Activated CD8-positive, alpha-beta T cell treated with anti-CD3 and anti-CD28 coated beads, Interleukin-2, amount 10 ng/mL, durations not matched to agents 7 days and 5 days (primary cell): ENCODE results near the gene MRGPRD. TPM values are rescaled to one million over a fixed set of nuclear protein-coding genes. Genes with fewer than 3 reads are reported as not detected.
A peak's percentile ranks its signal among the peaks of the same experiment; 100 is the strongest.

Experiments
- ATAC-seq: fragments of 150-1000 bp; cut with Tn5 transposase; one replicate; pipeline ENCODE4 v1.10.0; 2021; ENCODE audit warnings: moderate library complexity
- CTCF ChIA-PET: fragments of 350-600 bp; sonication (Branson Sonifier 250); formaldehyde crosslinking; loops from one replicate; lab custom pipeline; 2021; ENCODE audit warnings: antibody characterized with exemption; lab: Charles Lee
- POLR2A ChIA-PET: fragments of 350-600 bp; sonication (Branson Sonifier 250); formaldehyde crosslinking; loops from one replicate; lab custom pipeline; 2021; ENCODE audit warnings: antibody characterized with exemption; lab: Charles Lee
- DNase-seq: peaks from one replicate; pipeline ENCODE4 v3.0.0-alpha.2; 2020
- H3K27ac Mint-ChIP-seq: one replicate; pipeline ENCODE4 v1.8.0; 2021; ENCODE audit warnings: mild to moderate bottlenecking, mixed read lengths
- H3K27me3 Mint-ChIP-seq: one replicate; pipeline ENCODE4 v1.8.0; 2021; ENCODE audit warnings: low read depth, mixed read lengths
- H3K36me3 Mint-ChIP-seq: one replicate; pipeline ENCODE4 v1.8.0; 2021; ENCODE audit warnings: low read depth, mixed read lengths
- H3K4me1 Mint-ChIP-seq: one replicate; pipeline ENCODE4 v1.8.0; 2021; ENCODE audit warnings: low read depth, mixed read lengths
- H3K4me3 Mint-ChIP-seq: one replicate; pipeline ENCODE4 v1.8.0; 2021; ENCODE audit warnings: mild to moderate bottlenecking, mixed read lengths
- H3K9me3 Mint-ChIP-seq: one replicate; pipeline ENCODE4 v1.8.0; 2022; ENCODE audit warnings: mixed read lengths; ENCODE audit not compliant: insufficient read depth
- total RNA-seq, 2 experiments: library from RNA; stranded (reverse); gene quantifications; one replicate each; pipeline ENCODE4 v1.2.3, GENCODE V29; 2021

Gene MRGPRD
- total RNA-seq, 2 experiments from 2014 or later = not detected

DNA sequence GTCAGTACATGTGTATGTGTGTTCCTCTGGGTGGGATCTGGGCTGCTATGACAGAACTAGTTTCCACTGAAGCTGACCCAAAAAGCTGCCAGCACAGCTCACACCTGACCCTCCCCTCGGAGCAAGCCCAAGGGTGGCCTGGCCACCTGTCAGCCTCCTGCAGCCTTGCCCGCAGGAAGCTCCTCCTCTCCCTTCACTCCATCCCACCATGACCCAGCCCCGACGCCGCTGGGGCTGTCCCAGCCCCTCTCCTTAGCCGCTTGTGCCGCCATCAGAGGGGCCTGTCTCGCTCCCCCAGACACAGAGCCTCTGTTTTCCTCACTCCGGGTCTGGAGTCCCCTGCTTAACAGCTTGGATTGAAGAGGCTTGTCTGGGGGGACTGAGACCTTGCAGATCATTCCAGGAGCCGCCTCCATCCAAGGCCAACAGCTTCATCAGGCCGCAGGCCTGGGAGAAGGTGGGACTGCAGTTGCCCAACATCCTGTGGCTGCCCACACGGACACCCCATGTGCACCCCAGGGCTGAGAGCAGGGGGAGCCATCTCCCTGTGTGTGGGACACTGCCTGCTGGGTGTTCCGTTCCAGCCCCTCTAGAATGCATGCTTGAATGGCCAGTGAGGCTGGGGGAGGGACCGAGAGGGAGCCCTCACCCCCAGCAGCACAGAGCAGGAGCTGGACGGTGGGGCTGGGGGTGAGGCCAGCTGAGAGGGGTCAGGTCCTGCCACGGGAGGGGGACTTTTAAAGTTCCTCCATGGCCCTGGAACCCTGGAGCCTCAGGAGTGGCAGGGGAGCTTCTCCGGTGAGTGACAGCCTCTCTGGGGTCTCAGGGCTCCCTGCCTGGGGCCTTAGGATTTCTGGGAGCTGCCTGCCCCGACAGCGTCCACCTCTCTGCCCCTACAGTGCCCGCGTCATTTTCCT is 31.6 kb upstream of the MRGPRD start:
- Mint-ChIP-seq H3K4me1 (peaks cover 2% of the 10 kb centered on the region), H3K36me3 (no peaks in the 10 kb centered on the region), H3K9me3 (no peaks in the 10 kb centered on the region), H3K27me3 (peaks cover 24% of the 10 kb centered on the region), H3K27ac (no peak overlapping the region), H3K4me3 (no peak overlapping the region)
- ATAC-seq (no peak), DNase-seq (no peak)
- ChIA-PET CTCF (no interaction called here), POLR2A (no interaction called here)

DNA sequence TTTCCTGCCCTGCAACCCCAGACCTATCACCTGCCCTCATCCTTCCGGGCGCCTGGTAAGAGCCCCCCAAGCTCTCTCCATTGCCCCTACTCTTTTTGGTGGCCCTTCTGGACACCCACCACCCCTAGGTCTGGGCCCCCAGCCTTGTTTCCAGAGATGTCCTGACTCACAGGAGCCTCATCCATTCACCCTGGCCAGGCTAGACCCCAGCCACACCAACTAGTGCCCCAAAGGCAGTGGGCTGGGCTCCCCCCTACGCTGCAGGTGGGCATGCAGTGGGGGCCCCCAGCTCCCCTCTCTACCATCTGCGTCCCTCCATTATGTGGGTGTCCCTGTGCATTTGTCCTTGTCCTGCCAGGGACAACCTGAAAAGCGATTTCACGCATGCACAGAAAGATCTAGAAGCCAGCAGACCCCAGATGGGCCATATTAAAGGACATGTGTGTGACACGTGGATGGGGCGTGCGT is 30.9 kb upstream of the MRGPRD start:
- DNase-seq = no peak
- peaks cover 24% of the 10 kb centered on the region for H3K27me3 Mint-ChIP-seq
- ChIA-PET POLR2A (no interaction called here), CTCF (no interaction called here)
- no peak overlapping the region for H3K27ac Mint-ChIP-seq
- no peak overlapping the region for H3K4me3 Mint-ChIP-seq
- no peaks in the 10 kb centered on the region for H3K36me3 Mint-ChIP-seq
- ATAC-seq = no peak
- no peaks in the 10 kb centered on the region for H3K9me3 Mint-ChIP-seq
- H3K4me1 Mint-ChIP-seq = peaks cover 2% of the 10 kb centered on the region

DNA sequence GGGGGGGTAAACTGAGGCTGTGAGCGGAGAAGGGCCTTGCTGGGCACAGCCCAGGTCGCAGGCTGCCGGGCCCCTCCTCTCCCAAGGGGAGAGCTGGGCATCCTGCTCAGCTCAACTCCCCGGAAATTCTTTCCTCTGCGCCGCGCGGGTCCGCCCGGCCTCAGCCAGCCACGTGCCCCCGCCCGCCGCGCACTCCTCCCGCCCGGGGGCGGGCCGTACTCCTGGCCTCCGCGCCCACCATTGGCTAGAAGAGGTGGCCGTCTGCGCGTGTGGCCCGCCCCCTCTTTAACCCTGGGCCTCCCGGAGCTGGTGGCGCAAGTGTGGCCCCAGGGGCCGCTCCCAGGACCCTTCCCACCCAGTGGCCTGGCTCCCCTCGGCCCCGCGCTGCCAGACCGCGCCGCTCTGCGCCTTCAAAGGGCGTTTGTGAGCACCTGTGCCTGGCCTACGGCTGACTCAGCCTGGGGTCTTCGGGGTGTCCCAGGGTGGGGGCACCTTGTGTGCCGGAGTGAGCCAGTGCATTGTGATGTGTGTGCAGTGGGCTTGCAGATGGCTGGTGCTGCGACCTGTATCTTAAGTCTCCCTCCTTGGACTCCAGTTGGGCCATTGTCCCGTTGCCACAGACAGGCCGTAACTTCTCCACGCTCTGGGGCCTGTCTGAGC is 30.3 kb upstream of the MRGPRD start:
- H3K27ac Mint-ChIP-seq = no peak overlapping the region
- H3K27me3 Mint-ChIP-seq = peaks cover 24% of the 10 kb centered on the region
- CTCF ChIA-PET = interaction anchor here (1.3 kb wide), 1 partner anchor 9 kb away, joined by 4 read pairs; no protein-coding TSS in a partner anchor
- POLR2A ChIA-PET = no interaction called here
- ATAC-seq (peak; percentile 88), DNase-seq (peak; percentile 44)
- no peaks in the 10 kb centered on the region for H3K9me3 Mint-ChIP-seq
- H3K4me1 Mint-ChIP-seq = peaks cover 2% of the 10 kb centered on the region
- H3K4me3 Mint-ChIP-seq = no peak overlapping the region
- H3K36me3 Mint-ChIP-seq = no peaks in the 10 kb centered on the region

- no peak for ATAC-seq
- peaks cover 24% of the 10 kb centered on the region for H3K27me3 Mint-ChIP-seq
- H3K9me3 Mint-ChIP-seq = no peaks in the 10 kb centered on the region
- ChIA-PET CTCF (interaction anchor here (1.3 kb wide), 1 partner anchor 8 kb away, joined by 4 read pairs; no protein-coding TSS in a partner anchor), POLR2A (no interaction called here)
- no peak for DNase-seq
- H3K4me1 Mint-ChIP-seq = peaks cover 2% of the 10 kb centered on the region
- H3K4me3 Mint-ChIP-seq = no peak overlapping the region
- H3K36me3 Mint-ChIP-seq = no peaks in the 10 kb centered on the region
- H3K27ac Mint-ChIP-seq = no peak overlapping the region
These were observed 29.6 kb upstream of the MRGPRD start for GRCh38 chr11:69010361-69010891.

GRCh38 chr11:69009441-69010211 is 28.8 kb upstream of the MRGPRD start:
- H3K27me3 Mint-ChIP-seq = peaks cover 22% of the 10 kb centered on the region
- H3K36me3 Mint-ChIP-seq = no peaks in the 10 kb centered on the region
- H3K4me3 Mint-ChIP-seq = no peak overlapping the region
- ChIA-PET POLR2A (no interaction called here), CTCF (no interaction called here)
- H3K4me1 Mint-ChIP-seq = peaks cover 2% of the 10 kb centered on the region
- no peak overlapping the region for H3K27ac Mint-ChIP-seq
- H3K9me3 Mint-ChIP-seq = no peaks in the 10 kb centered on the region
- ATAC-seq = no peak
- no peak for DNase-seq

GRCh38 chr11:69008737-69009440 is 28.1 kb upstream of the MRGPRD start:
- H3K4me1 Mint-ChIP-seq = peaks cover 2% of the 10 kb centered on the region
- CTCF ChIA-PET = no interaction called here
- POLR2A ChIA-PET = no interaction called here

DNA sequence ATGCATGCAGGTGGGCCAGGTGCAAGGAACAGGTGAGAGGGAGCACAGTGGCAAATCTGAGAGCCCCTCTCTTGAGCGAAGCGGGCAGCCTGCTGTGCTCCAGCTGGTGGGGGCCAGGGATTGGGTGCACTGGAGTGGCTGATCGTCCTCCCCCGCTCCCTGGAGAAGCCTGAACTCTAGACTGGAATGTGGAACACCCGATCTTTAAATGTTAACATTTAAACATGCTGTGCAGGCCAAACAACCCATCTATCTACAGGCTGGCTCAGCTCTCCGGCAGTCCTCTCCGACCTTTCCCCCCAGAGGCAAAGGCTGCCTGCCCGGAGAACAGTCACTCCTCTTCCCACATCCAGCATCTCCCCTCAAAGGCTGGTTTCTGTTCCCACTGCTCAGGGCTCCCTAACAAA is 27.2 kb upstream of the MRGPRD start:
- peaks cover 2% of the 10 kb centered on the region for H3K4me1 Mint-ChIP-seq
- CTCF ChIA-PET = no interaction called here
- H3K4me3 Mint-ChIP-seq = no peak overlapping the region
- POLR2A ChIA-PET = no interaction called here
- no peaks in the 10 kb centered on the region for H3K9me3 Mint-ChIP-seq
- H3K27me3 Mint-ChIP-seq = peaks cover 18% of the 10 kb centered on the region
- H3K36me3 Mint-ChIP-seq = no peaks in the 10 kb centered on the region
- H3K27ac Mint-ChIP-seq = no peak overlapping the region
- DNase-seq = no peak
- no peak for ATAC-seq

More at GRCh38 chr11:69008737-69009440, 28.1 kb upstream of the MRGPRD start:
- H3K9me3 Mint-ChIP-seq = no peaks in the 10 kb centered on the region
- ATAC-seq (no peak), DNase-seq (no peak)
- no peak overlapping the region for H3K4me3 Mint-ChIP-seq
- no peak overlapping the region for H3K27ac Mint-ChIP-seq
- H3K36me3 Mint-ChIP-seq = no peaks in the 10 kb centered on the region
- H3K27me3 Mint-ChIP-seq = peaks cover 20% of the 10 kb centered on the region

DNA sequence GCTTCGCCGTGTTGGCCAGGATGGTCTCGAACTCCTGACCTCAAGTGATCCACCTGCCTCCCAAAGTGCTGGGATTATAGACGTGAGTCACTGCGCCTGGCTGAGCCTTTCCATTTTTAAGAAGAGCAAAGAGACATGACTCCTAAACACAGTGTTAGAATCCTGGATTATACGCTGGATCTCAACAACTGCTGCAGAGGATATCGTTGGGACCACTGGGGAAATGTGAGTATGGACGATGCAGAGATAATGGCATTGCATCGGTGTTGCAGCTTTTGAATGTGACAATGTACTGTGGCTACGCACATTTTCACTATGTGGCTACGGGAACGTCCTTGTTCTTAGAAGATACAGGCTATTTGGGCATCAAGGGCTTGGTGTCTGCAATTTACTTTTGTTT is 26.0 kb upstream of the MRGPRD start:
- Mint-ChIP-seq H3K9me3 (no peaks in the 10 kb centered on the region), H3K27ac (no peak overlapping the region), H3K27me3 (peaks cover 7% of the 10 kb centered on the region), H3K4me1 (peaks cover 2% of the 10 kb centered on the region), H3K36me3 (no peaks in the 10 kb centered on the region), H3K4me3 (no peak overlapping the region)
- CTCF ChIA-PET = no interaction called here
- POLR2A ChIA-PET = no interaction called here
- ATAC-seq = no peak
- DNase-seq = no peak

DNA sequence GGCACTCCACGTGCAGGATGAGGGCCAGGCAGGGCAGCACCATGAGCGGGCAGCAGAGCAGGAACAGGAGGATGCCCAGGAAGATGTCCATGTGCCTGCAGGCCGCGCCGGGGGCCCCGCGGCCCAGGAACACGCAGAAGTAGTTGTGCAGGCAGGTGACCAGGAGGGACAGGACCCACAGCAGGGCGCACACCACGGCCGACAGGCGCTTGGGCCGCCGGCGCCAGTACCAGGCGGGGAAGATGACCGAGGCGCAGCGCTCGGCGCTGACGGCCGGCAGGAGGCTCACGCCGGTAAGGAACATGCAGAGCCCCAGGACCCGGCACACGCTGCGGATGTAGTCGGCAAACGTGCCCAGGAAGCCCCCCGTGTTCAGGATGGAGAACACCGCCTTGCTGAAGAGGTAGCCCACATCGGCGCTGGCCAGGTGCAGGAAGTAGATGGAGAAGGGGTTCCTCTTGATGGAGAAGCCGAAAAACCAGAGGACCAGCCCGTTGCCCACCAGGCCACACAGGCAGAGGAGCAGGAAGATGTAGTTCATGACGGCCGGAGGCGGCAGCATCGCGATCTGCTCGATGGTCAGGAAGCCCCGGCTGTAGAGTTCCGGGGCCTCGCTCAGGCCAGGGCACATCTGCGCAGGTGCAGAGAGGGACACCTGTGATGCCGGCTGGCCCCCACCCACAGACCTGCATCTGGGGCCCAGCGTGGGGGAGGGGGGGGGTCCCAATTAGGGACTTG is 25.0 kb upstream of the MRGPRD start:
- DNase-seq (no peak), ATAC-seq (no peak)
- Mint-ChIP-seq H3K36me3 (no peaks in the 10 kb centered on the region), H3K27me3 (peaks cover 2% of the 10 kb centered on the region), H3K9me3 (no peaks in the 10 kb centered on the region), H3K27ac (no peak overlapping the region), H3K4me1 (no peaks in the 10 kb centered on the region), H3K4me3 (no peak overlapping the region)
- ChIA-PET POLR2A (no interaction called here), CTCF (no interaction called here)

GRCh38 chr11:69005183-69005630 is 24.4 kb upstream of the MRGPRD start:
- POLR2A ChIA-PET = no interaction called here
- CTCF ChIA-PET = no interaction called here
- H3K27ac Mint-ChIP-seq = no peak overlapping the region
- H3K9me3 Mint-ChIP-seq = no peaks in the 10 kb centered on the region
- no peak overlapping the region for H3K4me3 Mint-ChIP-seq
- no peaks in the 10 kb centered on the region for H3K36me3 Mint-ChIP-seq
- ATAC-seq (no peak), DNase-seq (no peak)
- peaks cover 2% of the 10 kb centered on the region for H3K27me3 Mint-ChIP-seq
- no peaks in the 10 kb centered on the region for H3K4me1 Mint-ChIP-seq
